Left renal cortex interstitium (tissue), 4 donors: ENCODE results near the gene AKAP7. TPM values are rescaled to one million over a fixed set of nuclear protein-coding genes. Genes with fewer than 3 reads are reported as not detected.

Source experiments
- DNase-seq, 4 donors: peaks; one replicate each; pipeline ENCODE4 v3.0.0-alpha.2; 2013; ENCODE audit warnings: low read depth in 4 of 4, low spot score in 2 of 4, missing footprints in 1 of 4
- polyA plus RNA-seq, 4 donors: library from polyadenylated mRNA; unstranded; fragments of 120-200 nt; gene quantifications; one replicate each; pipeline ENCODE4 v1.2.1, GENCODE V29; 2013; ENCODE audit not compliant: insufficient read length in 4 of 4

Gene AKAP7
- polyA plus RNA-seq, 4 donors = 7.9 to 15.9 (median 12.4) TPM

DNA sequence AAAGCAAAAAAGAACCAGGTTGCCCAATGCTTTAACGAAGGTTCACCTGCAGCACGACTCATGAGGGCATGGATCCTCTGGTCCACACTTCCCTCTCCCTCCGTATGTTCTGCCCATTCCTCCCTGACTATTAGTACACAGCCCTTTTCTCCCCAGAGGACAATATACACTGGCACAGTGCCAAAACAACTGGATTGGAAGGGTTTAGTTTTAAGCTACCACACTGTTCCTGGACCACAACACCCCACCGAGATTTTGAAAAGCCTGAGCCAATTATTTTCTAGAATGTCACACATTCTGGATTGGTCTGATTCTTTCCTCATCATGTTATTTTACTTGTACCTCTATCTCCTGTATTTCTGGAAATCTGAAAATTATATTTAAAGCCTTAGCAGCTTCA, 2.9 kb upstream of the AKAP7 start:
- DNase-seq = no peak

DNA sequence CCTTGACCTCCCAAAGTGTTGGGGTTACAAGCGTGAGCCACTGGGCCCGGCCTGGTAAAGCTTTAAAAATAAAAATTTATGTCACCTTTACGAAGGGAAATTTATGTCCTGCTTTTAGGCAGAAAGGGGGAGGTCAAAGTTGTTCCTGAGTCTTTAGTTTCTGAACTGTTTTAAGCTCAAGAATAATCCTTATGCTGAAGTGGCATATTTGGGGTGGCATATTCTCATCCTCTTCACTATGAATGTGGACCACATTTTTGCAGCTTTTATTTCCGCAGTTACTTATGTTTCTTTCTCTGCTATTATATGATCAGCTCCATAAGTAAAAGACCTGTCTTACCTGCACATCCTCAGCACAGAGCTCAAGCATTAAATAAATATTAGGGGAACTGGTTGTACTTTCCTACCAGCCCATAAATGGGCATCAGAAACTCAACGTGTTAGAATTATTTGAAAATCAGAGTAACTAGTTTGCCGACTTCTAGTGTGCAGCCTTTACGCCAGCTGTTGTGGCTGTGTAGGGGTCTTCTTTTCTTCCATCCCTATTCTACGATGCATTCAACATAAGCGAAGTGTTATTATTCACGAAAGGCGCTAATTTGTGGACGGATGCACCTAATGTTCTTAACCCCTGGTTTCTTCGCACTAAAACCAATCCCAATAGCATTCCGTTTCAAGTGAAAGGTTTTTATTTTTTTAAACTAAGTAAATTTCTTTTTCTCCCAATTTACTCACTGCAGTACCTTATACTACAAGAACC, 867 bp upstream of the AKAP7 start:
- DNase-seq = no peak

DNA sequence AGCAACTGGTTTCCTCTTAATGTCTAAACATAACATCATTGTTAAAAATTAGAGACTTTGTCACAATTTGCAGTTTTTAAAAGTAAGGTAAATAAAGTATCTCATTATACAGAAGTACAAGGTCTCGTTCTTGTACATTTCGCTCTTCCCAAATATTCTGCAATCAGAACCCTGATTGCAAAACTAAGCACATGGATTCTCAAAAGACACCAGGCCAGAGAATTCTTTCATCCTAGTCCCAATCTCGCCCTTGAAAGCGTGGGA, 355 bp upstream of the AKAP7 start:
- peak in 1 of 4 donors; percentile 50 for DNase-seq

DNA sequence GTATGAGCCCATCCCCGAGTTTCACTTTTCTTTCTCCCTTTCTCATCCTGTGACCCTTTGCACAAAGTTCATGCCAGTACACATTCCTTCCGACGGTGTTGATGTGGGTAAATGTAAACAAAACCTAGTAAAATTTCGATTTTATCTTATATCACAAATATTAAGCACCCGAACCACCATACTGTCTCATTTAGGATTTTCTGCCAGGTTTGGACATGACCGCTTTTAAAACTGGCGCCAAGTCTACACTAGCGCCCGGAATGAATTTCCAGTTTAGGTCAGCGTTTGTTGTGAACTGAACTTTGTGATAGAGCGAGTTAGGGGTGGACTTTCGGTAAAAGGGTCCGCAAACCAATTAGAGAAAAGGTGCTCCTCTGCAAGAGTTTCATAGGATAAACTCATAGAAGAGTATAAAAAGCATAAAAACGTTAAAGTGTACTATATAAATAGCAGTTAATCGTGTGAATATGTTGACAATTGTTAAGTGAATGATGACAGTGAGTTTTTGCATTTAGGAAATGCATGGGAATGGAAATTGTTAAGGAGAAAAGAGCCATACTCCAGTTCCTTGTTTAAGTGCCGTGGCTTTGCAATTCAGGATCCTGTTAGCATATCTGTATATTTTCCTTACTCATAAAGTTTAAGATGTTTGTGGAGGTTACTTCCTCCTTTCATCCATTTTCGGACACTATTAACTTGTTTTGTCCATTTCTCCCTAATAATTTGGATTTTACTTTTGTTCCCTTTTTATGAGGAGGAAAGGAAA, 937 bp downstream of the AKAP7 start:
- peak; percentile 24 to 67 (median 50) for DNase-seq

DNA sequence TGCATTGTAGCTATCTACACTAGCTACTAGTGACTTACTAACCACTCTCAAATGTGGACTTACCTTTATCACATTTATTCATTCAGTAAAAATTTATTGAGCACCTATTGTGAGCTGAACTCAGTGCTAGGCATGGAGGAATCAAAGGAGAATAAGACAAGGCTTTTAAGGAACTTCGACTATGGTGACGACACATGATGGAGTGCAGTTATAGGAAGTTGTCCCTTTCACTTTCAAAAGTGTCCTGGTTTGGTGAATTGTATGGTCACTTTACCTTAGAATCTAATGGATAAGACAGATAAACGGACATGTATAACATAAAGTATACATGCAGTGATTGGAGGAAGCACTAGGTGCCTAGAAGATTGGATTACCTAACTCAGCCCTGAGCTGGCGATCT, 4.3 kb downstream of the AKAP7 start:
- no peak for DNase-seq

DNA sequence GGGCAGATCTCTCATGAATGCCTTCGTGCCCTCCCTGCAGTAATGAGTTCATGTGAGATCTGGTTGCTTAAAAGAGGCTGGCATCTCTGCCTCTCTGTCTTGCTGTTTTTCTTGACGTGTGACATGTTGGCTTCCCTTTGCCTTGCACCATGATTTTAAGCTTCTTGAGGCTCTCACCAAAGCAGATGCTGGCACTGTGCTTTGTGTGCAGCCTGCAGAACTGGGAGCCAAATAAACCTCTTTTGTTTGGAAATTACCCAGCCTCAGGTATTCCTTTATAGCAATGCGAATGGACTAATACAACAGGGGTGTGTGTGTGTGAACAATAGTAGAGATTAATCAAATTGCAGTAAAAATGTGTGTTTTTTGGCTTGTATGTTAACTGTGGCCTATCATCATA, 8.1 kb downstream of the AKAP7 start:
- DNase-seq = no peak

DNA sequence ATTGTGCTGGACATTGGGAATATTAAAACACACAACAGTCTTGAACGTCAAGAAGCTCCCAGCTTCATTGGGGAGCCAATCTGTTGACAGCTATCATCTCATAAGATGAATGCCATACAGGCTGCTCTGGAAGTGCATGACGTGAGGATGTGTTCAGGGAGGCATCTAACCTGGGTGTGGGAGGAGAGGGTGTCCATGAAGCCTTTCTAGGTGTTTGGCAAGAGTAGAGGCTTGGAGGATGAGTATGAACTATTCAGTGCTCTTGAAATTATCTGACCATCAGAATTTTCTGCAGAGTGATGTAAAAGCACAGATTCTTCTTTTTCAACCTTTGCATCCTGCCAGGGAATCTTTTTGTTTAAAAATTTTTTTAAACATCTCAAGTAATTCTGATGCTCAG, 11.6 kb downstream of the AKAP7 start:
- DNase-seq = no peak

DNA sequence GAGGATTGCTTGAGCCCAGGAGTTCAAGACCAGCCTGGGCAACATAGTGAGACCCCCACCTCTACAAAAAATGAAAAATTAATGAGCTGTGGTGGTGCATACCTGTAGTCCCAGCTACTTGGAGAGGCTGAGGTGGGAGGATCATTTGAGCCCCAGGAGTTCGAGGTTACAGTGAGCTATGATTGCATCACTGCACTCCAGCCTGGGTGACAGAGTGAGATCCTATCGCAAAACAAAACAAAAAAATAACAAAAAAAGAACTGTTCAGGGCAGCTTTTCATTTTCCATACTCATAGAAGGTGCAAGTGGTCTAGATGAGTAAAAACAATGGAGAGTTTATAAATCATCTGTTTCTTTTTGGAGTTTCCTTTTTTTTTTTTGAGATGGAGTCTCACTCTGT, 21.1 kb downstream of the AKAP7 start:
- no peak for DNase-seq

DNA sequence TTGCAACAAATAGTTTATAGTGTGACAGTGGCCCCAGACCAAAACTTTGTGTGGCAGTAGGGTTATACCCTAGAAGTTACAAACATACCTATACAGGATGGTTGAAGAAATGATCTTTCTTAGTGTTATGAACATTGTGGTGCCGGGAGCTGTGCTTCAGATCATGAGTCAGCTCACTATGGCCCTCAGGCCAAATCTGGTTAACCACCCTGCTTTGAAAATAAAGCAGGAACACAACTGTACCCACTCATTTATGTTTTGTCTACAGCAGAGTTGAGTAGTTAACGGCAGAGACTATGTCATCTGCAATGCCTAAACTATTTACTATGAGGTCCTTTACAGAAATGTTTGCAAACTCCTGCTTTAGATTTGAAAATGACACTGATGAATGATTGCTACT, 24.3 kb downstream of the AKAP7 start:
- DNase-seq = no peak

DNA sequence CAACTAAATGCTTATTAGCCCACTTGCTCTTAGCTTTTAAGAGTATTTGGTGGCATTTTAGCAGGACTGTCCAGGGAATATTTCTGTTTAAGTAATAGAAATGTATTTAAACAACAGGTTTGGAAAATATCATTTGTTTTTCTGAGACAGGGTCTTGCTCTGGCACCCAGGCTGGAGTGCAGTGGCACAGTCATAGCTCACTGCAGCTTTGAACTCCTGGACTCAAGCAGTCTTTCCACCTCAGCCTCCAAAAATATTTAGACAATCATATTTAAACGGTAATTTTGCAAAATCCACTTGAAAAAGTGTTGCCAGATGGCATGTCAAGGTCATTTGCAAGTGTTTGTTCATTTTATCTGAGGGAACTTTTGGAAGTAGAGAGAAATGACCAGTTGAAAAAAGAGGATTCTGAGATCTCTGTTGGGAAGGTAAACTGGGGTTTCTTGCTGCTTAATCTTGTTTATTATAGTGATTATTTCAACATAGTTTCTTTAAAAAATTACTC, 25.0 kb downstream of the AKAP7 start:
- DNase-seq = no peak

DNA sequence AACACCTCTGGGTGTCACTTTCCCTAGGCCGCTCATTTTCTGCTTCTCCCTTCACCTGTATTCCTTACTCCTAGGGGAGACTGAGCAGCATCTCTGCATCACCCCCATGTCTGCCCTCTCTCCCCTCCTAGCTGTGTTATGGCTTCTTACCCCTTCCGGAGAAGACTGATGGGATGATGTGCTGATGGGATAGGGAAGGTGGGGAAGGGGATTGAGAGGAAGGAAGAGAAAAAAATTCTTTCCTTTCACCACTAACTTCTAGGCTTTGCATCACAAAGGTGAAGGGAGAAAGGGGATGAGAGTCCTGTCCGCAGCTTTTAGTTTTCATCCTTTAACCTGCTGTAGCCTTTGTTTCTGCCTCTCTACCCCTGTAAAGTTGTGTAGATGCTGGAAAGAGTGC, 26.7 kb downstream of the AKAP7 start:
- no peak for DNase-seq

DNA sequence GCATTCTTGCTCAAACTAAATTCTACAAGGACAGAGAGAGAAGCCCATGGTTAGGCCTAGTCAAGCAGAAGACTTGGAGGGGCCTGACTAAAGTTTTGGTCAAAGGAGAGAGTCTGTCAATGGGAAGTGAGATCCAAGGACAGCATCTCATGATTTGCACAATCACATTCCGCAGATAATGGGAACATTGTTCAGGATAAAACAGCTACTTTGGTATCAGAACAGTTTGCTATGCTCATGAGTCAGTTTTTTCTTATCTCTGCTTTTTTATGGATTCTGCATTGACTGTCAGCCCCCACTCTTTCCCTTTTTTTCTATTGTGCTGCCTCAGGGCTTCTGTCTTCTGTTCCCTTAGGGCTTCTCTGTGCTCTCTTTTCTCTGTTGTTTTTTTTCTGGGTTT, 28.6 kb downstream of the AKAP7 start:
- no peak for DNase-seq

DNA sequence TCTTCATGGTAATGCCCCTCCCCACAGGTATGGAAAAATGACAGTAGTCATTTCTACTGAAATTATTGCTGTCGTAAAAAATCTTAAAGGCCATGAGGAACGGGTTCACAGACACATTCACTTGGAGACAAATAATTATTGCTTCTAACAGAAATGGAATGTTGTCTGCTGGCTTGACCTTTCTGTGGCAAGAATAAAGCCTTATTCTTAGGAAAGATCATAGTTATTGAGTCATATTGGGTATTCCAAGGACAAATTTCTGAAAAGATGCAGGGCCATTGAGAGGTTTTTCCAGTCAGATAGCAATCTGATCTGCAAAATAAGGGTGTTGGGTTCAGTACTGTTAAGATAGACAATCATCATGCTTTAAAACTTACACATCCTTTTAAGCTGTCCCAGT, 29.2 kb downstream of the AKAP7 start:
- DNase-seq = no peak

DNA sequence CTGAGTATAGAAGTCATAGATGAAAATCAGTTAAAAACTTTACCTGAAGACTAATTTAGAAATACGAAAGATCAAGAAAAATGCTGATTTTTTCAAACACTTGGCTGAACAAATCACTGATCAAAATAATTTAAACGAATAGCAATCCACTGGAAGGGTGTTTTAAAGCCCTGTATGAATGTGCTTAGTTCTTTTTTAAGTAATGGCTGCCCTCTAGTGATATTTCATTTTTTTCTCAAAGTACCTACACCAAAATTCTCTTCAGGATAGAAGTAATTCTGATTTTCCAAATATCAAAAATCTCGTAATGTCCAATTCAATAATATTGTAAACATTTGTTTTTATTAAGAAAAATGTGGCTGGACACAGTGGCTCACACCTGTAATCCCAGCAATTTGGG, 32.5 kb downstream of the AKAP7 start:
- no peak for DNase-seq

DNA sequence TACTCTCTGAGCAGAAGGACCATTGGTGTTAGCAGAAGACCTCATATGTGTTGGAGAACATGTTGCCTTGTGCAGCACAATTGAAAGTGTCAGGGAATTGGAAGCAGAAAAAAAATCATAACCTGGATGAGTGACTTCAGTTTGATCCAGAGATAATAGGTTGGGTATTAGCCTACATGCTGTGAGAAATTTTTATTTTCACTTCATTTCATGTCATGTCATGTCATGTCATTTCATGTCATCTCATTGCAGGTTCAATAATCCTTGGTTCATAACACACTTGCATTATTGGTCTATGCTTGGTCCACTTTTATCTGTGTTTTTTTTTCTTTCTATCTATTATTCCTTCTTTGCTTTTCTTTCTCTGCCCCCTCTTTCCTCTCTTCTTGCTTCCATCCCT, 34.3 kb downstream of the AKAP7 start:
- DNase-seq = no peak

DNA sequence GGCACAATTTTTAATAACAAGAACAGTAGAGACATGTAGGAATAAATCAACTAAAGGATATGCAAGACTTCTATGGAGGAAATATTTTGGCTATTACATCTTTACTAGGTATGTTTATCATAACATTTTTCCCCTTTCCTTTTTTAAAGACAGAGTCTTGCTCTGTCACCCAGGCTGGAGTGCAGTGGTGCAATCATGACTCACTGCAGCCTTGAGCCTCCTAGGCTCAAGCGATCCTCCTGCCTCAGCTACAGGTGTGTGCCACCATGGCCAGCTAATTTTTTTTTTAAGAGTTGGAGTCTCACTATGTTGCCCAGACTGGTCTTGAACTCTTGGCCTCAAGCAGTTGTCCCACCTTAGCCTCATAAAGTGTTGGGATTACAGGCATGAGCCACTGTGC, 37.0 kb downstream of the AKAP7 start:
- no peak for DNase-seq

DNA sequence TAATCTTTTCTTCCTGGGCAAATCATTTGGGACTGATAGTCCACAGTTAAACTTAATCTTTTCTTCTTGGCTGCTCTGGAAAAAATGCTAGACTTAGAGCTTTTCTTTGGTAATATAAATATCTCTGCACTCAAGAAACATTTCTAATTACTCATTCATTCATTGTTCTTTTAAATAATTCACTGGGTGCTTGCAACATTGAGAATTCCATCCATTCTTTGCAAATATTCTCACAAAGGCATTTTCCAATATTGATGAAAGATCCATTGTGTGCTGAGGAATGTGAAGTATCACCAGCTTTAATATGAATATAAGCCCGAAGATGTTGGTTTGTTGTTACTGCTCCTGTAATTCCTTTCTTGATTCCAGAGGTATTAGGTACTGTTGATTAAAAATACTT, 38.4 kb downstream of the AKAP7 start:
- no peak for DNase-seq

DNA sequence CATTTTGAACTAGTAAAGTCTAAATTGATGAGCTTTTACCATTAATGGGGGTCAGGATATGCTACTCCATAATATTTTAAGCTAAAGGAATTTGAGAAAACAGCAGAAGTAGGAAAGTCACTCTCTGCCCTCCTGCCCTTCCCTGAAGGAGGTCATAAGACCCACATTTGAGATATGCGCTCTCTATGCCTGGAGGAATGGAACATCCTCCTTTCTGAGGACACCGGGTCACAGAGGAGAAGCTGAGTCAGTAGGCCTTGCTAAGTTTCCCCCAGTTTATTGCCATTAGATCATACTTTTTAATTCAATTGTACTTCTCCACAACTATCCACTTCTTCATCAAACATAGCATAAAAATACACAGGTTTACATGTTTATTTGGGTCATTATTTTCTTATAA, 40.3 kb downstream of the AKAP7 start:
- no peak for DNase-seq

DNA sequence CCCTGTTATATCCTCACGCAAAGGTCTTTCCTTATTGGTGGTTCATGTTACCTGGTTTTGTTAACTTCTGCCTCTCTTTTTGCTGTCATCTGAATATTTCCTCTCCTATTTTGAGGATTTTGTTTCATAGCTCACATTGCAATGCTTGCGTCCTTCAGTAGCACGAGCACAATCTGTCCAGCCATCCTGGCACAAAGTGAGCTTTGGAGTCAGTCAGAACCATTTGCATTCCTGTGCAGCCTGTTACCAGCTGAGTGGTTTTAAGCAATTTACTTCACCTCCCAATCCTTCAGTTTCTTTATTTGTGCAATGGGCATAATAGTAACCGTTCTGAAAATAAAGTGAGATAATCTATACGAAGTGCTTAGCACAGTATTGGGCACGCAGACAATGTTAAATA, 42.7 kb downstream of the AKAP7 start:
- DNase-seq = no peak

DNA sequence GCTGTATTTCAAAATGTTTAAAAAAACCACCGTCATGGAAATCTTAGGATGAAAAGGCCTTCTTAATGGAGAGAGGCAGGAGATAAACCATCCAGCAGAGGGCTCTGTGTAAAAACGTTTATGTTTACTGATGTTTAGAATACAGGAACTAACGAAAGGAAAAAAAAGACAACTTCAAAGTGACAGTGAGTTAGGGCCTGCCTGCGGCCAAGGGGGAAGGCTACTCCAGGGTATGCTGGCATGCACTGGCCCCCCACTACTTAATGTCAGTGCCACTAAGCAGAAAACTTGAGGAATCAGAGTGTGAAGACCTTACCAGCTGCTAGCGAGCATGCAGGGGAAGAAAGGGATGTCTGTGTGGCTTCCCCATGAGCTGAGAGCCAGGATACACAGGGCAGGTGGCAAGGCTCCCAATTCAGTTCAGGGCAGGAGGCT, 47.7 kb downstream of the AKAP7 start:
- peak in 1 of 4 donors; percentile 21 for DNase-seq

DNA sequence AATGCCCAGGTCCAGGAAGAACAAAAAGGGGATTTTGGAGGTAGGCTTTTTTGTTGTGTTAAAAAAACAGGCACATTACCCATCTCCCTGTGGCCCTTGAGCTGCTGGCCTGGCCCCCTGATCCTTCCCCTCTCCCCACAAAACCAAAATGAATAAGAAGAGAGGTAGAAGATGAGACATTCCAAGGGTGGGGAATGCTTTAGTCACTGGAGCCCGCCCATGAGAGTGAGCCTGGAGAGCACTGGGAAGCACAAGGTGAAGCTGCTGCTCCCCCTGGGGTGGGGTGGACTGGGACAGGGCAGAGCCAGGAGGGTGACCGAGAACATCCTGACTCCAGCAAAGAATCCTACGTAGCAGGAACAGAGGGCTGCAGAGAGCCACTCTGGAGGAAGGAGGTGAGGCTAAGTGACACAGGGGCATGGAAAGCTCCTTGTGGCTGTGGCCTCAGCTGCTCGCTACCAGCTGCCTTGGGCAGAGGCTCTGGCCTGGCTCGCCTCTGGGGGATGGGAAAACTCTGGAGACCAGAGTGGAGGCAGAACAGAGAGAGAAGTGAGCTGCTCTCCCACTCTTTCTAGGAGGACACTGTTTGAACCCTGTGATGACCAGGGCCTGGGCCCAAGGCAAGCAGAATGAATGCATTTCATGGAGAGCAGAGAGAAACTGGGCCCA, 48.3 kb downstream of the AKAP7 start:
- no peak for DNase-seq

DNA sequence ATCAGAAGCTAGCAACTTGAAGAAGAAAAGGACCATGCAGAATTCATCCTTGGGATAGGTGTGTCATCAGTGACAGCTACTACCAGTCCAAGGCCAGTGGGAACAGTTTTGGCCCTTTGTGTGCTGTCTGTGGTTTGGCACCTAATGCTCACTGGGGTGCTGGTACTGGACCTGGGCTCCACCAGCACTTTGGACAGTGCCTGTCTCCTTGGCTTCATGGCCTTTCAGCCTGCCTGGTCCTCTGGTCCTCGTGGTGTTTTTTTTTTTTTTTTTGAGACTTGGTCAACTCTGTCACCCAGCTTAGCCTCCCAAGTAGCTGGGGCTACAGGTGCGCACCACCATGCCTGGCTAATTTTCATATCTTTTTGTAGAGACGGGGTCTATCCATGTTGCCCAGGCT, 56.3 kb downstream of the AKAP7 start:
- no peak for DNase-seq
